Smooth muscle cell of bladder (primary cell): Measurements from ENCODE around the gene SEMA4C. TPM values are rescaled to one million over a fixed set of nuclear protein-coding genes. Genes with fewer than 3 reads are reported as not detected.

ENCODE experiments used
- total RNA-seq: library from RNA; depleted of rRNA; stranded (reverse); fragments of >200 nt; gene quantifications from 2 replicates; pipeline ENCODE4 v1.2.3, GENCODE V29; 2014

The SEMA4C gene, protein sequence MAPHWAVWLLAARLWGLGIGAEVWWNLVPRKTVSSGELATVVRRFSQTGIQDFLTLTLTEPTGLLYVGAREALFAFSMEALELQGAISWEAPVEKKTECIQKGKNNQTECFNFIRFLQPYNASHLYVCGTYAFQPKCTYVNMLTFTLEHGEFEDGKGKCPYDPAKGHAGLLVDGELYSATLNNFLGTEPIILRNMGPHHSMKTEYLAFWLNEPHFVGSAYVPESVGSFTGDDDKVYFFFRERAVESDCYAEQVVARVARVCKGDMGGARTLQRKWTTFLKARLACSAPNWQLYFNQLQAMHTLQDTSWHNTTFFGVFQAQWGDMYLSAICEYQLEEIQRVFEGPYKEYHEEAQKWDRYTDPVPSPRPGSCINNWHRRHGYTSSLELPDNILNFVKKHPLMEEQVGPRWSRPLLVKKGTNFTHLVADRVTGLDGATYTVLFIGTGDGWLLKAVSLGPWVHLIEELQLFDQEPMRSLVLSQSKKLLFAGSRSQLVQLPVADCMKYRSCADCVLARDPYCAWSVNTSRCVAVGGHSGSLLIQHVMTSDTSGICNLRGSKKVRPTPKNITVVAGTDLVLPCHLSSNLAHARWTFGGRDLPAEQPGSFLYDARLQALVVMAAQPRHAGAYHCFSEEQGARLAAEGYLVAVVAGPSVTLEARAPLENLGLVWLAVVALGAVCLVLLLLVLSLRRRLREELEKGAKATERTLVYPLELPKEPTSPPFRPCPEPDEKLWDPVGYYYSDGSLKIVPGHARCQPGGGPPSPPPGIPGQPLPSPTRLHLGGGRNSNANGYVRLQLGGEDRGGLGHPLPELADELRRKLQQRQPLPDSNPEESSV
- total RNA-seq: 18.3 and 22.1 TPM in 2 replicates

DNA sequence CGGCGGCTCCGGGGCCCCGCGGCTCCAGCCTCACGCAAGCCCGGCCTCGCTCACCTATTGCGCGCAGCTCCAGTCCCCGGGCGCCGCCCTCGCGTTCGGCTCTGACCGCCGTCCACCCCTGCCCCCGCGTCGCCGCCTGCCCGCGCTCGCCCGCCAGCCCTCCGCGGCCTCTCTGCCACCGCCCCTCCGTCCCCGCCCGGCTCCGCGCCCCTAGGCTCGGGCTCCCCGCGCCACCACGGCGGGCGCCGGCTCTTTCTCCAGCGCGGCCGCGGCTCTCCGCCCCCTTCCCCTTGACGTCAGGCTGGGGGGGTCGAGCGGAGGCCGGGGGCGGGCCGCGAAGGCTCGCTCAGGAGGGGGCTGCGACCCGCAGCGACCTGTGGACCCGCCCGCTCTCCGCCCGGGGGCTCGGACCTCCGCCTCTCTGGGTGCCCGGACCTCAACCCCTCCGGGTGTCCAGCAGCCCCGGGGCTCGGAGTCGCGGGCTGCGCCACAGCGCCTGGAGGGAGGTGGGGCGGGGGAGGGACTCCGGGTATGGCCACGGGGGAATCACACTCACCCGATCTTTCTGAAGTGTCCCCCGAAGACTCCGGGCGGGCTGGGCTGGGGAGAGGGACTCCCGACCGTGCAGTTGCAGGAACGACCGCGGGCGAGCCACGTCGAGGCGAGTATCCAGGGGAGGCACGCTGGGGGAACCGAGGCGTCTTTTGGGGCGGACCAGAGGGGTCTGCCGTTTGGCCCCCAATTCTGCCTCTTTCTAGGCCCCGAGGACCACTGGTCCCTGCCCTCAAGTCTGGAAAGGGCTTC lies at the start of gene SEMA4C:
Gene SEMA4C, minus strand, starts transcription at position 259 of the 804 bp plus-strand sequence. CDS start 2,194 bp downstream, outside the sequence.

DNA sequence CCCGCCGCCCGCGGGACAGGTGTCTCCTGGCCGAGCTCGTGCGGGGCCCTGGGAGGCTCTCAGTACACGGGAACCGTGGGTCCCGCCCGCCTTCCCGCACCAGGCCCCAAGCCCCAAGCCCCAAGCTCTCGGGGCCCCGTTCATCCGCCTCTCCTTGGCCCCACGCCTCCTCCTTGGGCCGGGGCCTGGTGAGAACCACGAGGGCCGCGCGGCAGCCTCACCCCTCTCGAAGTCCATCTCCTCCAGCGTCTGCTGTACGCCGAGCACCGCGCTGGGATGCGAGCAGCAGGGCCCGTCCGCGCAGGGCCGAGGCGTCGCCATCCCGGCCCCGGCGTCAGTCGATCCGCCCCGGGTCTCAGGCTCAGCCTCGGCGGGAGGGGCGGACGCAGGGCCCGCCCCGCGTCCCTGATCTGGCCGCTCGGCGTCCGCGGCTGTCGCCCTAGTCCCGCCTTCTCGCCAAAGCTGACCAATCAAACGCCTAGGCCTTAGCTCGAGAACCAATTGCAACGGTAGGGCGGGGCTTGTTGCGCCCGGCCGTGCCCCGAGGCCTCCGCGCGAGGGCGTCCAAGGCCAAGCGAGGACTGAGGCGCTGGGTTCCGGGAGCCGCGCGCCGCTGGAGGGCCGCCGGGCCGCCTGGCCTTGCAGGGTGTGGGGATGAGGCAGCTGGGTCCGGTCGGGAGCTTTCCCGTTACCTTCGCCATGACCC lies 12.1 kb downstream of the SEMA4C start, which contains the start of gene ANKRD39:
Gene ANKRD39, minus strand, starts transcription at position 350 of the 706 bp plus-strand sequence. Its CDS starts 29 bp downstream, at position 321.

DNA sequence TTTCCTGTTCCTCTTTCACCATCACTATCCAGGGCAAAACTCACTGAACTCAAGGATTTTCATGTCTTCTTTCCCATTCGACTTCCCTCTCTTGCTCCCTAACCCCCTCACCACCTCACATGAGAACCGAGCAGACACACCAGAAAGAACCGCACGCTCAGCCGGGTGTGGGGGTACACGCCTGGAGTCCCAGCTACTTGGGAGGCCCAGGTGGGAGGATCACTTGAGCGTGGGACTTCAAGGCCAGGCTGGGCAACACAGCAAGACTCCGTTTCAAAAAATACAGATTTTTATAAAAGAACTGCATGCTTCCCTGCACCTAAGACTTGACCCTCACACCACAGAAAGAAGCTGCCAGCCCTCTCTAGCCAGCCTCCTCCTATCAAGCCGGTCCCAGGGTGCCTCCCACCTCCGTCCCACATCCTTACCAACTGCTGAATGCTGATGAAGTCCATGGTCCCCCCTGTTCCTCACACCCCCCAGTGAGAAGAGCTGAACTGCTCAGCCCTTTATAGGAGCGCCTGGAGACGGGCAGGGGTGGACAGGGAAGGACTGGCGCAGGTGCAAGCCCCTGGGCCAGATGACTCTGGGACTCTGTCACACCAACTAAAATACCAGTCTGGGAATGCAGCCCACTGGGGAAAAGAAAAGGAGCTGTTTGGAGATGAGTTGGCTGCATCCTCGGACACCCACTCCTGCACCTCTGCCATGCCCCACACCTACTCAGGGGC lies 26.2 kb downstream of the SEMA4C start, which contains the start of gene ANKRD23:
Gene ANKRD23, minus strand, starts transcription at position 484 of the 731 bp plus-strand sequence. Its CDS starts 29 bp downstream, at position 455.

DNA sequence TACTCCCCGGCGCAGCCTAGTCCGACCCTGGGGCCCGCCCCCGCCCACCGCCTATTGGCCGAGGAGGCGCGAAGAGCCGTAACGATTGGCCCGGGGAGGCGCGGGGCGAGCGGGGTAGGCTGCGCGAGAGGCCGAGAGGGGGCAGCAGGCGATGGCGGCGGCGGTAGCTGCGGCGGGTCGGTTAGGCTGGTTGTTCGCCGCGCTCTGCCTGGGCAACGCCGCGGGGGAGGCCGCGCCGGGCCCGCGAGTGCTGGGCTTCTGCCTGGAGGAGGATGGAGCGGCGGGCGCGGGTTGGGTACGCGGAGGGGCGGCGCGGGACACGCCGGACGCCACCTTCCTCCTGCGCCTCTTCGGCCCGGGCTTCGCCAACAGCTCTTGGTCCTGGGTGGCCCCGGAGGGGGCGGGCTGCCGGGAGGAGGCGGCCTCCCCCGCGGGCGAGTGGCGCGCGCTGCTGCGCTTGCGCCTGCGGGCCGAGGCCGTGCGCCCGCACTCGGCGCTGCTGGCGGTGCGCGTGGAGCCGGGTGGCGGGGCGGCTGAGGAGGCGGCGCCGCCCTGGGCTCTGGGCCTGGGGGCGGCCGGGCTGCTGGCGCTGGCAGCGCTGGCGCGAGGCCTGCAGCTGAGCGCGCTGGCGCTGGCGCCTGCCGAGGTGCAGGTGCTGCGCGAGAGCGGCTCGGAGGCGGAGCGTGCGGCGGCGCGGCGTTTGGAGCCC lies 53.6 kb downstream of the SEMA4C start, which contains the start of gene CNNM3:
Gene CNNM3, plus strand, starts transcription at position 142 of the 709 bp plus-strand sequence. Its CDS starts 10 bp downstream, at position 152.

Other genes with a start within 250 kb of the SEMA4C start
- 31.6 and 34.2 TPM in 2 replicates for gene KANSL3, start 231.8 kb downstream of the SEMA4C start, total RNA-seq
- gene FER1L5, start 227.3 kb downstream of the SEMA4C start, total RNA-seq: 1.3 and 1.4 TPM in 2 replicates
- 26.2 and 33.5 TPM in 2 replicates for gene LMAN2L, start 130.0 kb downstream of the SEMA4C start, total RNA-seq
- 2.1 and 2.2 TPM in 2 replicates for gene CNNM4, start 109.2 kb downstream of the SEMA4C start, total RNA-seq
- 4.6 and 7.0 TPM in 2 replicates for gene CNNM3, start 53.8 kb downstream of the SEMA4C start, total RNA-seq
- gene ANKRD23, start 26.1 kb downstream of the SEMA4C start, total RNA-seq: 1.00 and 1.3 TPM in 2 replicates
- 6.3 and 6.4 TPM in 2 replicates for gene ANKRD39, start 12.1 kb downstream of the SEMA4C start, total RNA-seq
- gene FAM178B, start 116.5 kb upstream of the SEMA4C start, total RNA-seq: not detected in 2 replicates
- gene FAHD2B, start 224.8 kb upstream of the SEMA4C start, total RNA-seq: 7.0 and 7.5 TPM in 2 replicates
- gene ANKRD36, start 243.1 kb upstream of the SEMA4C start, total RNA-seq: 18.8 and 19.5 TPM in 2 replicates